HG03108 (cell line): ENCODE measurements around the gene ASAH2.
A peak's percentile ranks its signal among the peaks of the same experiment; 100 is the strongest.
"Not testable (repeated sequence)": the region's sequence is repeated elsewhere in the genome, so short reads cannot be mapped to it uniquely, and the experiment has no call there.

ENCODE experiments used
- ATAC-seq: cut with Tn5 transposase; IDR thresholded peaks from one replicate; pipeline ENCODE4 v1.9.1; 2021; ENCODE audit warnings: moderate library complexity; ENCODE audit not compliant: unreplicated experiment

The ASAH2 gene

DNA sequence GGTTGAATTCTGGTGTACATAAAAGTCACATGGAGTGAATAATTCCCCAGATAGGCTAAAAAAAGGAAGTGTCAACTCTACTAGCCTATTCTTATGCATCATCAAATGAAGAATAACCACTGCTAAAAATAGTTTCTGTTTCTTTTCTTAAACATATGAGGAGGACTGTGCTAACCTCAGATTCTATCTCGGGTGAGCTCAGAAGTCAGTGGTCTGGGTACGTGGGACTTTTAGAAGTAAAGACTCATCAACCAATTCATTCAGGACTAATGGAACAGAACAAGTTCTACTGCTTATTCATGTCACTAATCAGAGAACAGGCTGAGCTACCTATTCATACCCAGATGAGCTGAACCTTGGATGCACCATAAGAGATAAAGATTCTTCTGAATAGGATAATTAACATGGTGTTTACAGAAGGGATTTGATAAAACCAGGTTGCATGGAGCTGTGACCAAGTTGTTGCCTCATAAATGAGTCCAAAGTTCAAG lies 9.5 kb upstream of the ASAH2 start:
- ATAC-seq, result peak; percentile 99

DNA sequence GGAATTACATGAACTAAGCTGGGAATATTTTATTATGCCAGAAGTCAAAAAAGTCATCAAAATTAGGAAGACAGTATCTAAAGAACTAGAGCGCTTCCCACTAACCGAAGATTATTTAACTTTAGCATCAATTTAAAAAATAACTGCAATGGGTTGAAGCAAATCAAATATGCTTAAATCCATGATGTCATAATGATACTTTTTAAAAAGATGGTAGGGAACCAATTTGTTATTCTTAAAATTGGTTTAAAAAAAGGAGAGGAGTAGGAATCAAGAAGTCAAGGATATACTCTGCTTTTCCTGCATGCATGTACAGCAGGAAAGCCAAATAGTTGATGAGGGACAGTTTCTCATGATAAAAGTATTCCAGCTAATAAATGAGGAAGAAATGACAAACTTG lies 3.2 kb upstream of the ASAH2 start:
- no peak for ATAC-seq

DNA sequence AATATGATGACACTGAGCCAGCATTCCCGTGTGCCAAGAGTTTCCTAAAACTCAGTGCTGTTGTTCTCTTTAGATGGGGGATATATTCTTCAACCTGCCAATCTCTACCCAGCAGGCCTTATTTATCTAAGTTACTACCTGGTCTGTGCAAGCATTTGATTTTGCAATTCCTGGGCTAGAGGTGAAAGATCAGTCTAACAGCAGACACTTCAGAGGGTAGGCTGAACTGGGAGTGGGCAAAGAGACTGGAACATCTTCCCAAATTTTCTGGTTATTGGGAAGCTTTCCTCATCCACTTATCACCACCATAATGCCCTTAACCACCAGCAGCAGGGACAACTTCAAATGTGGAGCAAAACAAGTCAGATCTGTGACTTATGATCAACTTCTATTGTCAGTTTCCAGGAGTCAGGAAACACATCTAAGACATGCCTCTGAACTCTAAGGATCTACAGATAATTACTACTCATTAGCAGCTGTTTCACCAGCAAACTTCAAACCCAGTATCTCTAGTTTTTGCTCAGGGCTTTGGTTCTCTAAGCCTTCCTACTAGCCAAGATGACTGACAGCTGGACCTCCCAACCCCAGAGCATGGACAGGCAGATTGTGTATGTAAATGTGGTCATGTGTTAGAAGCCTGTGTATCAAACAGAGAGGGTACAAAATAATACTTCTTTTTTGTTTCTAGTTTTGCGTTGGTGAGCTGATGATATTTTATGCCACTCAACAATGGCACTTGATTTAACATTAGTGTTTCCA lies 1.0 kb downstream of the ASAH2 start:
- ATAC-seq, result no peak

DNA sequence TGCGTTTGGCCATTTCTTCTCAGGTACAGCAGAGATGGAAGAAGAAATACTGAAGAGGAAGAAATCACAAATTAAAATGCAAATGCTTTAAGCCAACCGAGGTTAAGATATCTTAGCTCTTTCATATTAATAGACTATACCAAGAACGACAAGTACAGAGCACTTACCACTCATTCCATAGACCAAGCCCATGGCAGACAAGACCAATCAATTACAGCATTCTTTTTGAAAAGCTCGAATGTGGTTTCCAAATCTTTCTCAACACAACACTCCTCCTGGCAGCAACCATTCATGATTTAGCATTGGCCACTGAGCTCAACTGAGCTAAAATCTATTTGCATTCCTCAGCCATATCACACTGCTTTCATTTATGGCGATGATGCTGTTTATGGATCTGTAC lies 2.7 kb downstream of the ASAH2 start:
- ATAC-seq, result no peak

DNA sequence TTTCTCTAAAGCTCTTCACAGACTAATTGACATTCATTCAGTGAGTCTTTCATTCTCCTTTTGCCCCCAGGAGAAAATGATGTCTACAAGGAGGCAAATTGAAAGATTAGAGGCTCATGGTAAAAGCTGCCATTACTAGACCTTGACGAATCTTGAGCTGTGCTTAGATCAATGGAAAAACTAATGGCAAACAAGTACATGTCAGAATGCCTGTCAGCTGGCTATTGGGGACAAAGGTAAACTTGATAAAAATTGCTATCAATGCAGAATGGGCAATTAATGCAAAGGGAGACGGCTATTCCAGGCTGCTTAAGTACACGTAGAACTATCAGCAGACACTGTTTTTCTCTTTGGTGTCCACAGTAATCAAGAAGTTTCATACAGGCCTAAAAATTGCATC lies 3.3 kb downstream of the ASAH2 start:
- no peak for ATAC-seq

DNA sequence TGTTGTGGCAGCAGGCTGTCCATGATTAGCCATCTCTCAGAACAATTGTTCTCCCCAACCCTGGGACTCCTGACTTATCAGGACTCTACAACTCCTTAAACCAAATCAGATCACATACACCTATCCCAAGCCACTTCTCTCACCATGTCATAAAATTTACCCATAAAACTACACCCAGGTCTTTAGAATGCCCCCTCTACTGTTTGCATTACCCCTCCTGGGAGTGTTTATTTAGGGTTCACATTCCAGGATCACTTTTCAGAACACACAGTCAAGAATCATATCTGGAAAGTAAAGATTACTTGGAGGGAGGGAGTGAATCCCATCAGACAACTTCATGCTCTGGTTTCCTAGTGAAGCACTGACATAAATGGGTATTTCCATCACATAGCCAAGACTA lies 7.1 kb downstream of the ASAH2 start:
- ATAC-seq, result no peak

DNA sequence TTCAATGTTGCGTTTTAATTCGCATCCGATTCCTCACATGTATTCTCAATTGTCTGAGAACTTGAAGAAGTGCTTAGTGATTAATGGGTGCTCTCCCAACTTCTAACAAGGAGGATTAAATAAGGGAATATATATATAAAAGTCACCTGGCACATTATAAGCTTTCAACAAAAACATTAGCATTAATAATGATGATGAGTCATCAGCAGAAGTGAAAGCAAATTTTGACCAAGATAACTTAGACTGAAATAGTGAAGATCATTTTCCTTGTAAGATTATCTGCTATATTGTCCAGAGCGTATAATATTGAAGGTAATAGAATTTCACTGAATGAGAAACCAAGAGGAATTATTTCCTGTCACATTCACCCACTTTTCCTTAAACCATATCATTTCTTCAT lies 8.5 kb downstream of the ASAH2 start:
- no peak for ATAC-seq

DNA sequence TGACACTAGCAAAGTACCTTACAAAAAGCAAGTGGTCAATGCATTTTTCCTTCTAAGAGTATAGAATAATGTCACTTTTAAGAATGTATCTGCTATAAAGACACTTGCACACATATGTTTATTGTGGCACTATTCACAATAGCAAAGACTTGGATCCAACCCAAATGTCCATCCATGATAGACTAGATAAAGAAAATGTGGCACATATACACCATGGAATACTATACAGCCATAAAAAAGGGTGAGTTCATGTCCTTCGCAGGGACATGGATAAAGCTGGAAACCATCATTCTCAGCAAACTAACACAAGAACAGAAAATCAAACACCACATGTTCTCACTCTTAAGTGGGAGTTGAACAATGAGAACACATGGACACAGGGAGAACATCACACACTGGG lies 9.8 kb downstream of the ASAH2 start:
- ATAC-seq, result not testable (repeated sequence)

DNA sequence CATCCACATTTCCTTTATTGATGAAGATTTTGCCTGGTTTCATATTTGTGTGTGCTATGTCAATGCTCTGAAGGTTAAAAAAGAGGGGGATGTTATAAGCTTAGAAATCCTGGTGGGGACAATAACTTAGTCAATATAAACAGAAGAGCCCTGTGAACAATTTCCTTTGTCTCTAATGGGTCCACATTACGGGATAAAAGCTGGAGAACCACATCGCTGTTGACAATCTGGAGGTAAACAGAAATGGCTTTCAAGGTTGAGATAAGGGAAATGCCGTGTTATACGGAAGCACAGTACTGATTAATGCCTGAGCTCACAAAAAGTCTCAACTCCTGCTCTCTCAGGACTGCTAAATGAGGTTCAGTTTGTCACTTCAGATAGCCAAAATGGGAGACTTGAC lies 16.8 kb downstream of the ASAH2 start:
- no peak for ATAC-seq

DNA sequence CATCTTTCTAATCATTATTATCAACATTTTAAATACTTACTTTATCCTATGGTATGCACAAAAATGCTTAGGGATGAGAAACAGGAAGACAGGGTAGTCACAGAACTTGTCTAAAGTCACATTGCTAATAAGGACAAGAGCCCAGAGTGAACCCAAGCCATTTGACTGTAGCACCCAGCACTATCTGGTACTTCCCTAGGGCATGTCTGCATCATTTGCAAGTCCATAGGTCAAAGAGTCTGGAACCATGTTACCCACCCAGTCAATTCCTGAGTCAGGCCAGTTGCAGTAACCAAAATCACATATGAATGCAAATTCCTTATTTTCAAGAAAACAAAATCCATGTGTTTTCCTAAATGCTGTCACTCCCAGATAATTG lies 19.1 kb downstream of the ASAH2 start:
- no peak for ATAC-seq

DNA sequence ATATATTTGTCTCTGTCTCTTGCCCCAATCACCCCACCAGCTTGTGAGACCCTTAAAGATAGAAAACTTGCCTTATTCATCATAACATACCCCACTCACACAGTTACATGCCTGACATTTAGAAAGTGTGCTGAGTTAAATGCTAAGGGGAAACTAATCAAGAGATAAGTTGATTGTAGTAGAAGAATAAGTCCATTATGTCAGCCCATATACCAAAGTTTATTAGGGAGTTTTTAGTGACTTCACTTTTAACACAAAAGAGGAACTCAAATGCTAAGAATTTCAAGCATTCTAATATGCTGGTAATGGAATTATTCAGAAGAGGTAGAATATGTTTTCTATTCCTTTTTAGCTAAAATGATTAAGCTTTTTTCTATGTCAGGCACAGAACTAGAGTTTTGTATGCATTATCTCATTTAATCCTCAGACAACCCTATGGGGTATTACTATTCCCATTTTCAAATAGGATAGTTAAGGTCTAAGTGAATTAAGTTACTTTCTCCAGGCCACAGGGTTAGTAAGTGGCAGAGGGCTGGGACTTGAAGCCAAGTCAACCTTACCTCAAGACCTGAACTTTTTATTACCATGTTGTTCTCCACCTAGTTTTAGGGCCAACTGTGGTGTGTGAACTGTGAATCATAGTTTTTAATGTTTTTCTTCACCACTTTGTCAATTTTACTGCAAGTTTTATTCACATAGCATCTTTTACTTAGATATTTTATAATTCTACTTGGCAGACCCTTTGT lies 19.6 kb downstream of the ASAH2 start:
- no peak for ATAC-seq

DNA sequence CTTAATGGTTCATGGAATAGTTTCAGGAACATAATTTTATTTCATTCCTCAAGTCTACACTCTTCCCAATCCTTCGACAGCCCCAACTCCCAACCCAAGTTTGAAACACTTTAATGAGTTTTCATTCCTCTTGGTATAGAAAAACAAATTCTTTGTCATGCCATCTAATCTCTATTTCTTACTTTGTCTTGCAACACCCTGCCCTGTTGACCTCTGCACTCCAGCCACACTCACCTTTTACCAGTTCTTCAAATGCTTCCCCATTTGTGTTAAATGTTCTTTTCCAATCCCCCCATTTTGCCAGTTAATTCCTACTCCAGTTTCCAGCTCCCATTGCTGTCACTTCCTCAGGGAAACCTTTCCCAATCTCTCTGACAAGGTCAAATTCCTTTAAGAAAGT lies 21.9 kb downstream of the ASAH2 start:
- no peak for ATAC-seq

DNA sequence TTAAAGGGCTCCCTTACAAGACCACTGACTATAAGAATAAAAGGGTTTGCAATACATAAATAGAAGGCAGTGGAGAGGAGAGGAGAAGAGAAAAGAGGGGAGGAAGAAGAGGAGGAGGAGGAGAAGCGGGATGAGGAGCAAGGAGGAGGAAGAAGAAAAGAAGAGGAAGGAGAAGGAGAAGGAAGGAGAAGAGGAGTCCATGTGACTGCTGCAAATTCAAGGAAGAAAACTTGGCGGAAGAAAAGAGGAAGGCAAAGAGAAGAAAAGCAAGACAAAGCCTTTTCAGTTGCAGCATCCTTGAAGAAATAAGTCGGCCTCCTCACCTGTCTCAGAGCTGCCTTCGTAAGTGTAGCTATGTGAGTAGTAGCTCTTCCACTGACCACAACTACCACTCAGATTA lies 22.6 kb downstream of the ASAH2 start:
- ATAC-seq, result no peak

DNA sequence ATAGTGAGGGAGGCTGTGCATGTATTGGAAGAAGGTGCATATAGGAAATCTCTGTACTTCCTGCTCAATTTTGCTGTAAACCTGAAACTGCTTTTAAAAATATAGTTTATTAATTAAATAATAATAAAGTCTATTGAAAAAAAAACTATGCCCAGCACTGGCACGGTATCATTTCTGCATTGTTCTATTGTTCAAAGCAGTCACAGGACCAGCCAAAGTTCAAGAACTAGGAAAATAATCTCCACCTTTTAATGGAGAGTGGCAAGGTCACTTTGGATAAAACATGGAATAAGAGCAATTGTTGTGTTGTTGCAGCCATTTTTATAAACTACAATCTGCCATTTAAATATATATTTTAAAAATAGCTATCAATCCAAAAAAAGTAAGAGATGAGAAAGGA lies 24.7 kb downstream of the ASAH2 start:
- no peak for ATAC-seq

DNA sequence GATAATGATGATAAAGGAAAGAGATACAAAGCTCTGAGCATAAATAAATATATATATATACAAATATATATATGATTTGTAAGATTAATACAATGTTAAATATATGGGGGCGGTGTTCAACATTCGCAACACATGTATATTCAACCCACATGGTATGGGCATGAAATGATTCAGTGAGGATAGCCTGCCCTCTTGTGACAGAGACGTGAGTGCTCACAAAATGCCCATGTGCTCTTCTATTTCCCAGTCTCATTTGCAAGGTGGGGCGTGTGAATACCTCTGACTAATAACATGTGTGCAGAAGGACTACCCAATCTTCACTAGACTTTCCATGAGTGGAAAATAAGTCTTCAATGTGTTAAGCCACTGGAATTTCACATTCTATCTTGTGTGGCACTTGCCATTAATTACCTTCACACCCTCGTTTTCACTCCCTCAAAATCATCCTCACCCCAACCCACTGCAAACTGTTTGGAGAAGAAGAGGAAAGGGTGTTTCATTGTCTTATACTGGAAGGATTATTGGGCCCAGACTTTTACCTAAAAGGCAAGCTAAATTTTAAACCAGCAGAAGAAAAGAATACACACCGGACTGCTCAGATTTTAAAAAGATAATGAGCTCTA lies 26.9 kb downstream of the ASAH2 start:
- peak; percentile 86 for ATAC-seq

DNA sequence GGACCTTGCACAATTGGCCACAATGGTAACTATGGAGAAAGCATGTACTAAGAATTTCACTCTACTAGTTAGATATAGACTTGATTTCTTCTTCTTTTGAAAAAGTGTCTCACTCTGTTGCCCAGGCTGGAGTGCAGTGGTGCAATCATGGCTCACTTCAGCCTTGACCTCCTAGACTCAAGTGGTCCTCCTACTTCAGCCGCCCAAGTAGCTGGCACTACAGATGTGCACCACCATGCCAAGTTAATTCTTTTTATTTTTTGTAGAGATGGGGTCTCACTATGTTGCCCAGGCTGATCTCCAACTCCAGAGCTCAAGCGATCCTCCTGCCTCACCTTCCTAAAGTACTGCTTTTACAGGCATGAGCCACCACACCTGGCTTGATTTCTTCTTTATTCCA lies 29.1 kb downstream of the ASAH2 start:
- ATAC-seq, result no peak

DNA sequence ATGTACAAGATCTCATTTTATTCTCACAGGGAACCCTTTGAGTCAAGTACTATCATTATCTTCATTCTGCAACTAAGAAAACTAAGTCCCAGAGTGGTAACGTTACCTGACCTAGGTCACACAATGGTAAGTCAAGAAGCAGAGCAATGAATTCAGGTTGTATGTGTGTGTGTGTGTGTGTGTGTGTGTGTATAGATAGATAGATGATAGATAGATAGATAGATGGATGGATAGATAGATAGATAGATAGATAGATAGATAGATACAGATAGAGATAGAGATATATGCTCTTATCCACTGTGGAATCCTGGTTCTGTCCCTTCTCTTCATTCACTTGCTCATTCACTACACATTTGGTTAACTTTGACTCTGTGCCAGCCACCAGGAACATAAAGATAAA lies 29.8 kb downstream of the ASAH2 start:
- ATAC-seq, result no peak

DNA sequence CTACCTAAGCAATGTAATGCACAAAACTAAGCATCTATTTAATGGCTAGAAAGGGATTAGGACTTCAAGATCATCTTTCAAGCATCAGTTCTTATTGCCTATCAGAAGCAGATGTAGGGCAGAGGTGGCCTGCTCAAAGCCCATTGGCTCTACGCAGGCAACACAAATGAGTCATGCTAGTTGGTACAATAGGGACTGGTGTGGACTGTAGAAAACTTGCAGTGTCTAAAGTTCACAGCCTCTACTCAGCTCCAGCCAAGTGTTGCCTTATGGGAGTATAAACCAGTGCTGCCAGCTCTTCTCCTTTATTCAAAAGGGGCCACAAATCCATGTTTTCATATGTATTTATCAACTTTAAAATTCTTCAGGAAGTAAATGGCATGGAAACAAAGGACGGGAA lies 31.7 kb downstream of the ASAH2 start:
- ATAC-seq, result no peak

DNA sequence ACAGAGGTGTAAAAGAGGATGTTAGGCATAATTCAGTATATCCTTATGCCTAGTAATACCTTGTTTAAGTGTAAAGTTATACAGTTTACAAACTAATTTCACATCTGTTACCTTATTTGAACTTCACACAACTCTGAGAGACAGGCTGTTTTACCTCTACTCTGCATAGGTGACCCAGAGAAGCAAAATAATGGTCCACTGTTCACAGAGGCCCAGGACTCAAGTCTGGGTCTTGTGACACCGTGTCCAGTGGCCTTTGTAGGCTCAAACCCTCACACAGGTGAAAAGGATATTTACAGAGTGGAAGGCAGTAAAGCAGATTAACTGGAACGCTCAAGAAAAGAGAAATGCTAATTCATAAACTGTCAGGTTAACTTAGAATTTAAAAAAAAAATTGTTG lies 32.1 kb downstream of the ASAH2 start:
- no peak for ATAC-seq

DNA sequence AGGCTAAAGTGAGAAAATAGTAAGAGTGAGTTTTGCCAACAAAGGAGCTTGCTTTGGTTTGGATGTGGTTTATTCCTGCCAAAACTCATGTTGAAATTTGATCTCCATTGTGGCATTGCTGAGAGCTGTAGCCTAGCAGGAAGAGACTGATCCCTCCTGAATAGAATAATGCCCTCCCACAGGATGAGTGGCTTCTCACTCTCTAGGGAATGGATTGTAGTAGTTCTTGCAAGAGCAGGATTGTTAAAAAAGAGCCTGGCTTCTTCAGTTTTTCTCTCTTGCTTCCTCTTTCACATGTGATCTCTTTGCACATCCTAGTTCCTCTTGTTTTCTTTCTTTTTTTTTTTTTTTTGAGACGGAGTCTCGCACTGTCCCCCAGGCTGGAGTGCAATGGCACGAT lies 34.4 kb downstream of the ASAH2 start:
- ATAC-seq, result no peak

DNA sequence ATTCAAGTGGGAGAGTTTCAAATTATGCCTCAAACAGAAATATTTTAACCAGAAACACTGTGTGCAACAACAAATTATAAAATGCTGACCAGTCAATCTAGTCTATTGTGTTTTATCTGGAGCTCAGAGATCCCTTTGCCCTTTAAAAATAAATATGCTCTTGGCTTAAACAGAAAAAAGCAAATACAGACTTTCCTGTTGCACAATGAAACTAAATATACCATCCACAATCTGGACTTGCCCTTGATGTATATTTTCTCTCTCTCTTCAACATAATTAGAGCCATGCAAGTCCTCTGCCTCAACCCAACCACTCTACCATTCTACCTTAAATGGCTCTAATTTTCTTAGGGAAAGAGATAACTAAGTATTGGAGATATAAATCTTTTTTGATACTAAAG lies 34.9 kb downstream of the ASAH2 start:
- no peak for ATAC-seq

DNA sequence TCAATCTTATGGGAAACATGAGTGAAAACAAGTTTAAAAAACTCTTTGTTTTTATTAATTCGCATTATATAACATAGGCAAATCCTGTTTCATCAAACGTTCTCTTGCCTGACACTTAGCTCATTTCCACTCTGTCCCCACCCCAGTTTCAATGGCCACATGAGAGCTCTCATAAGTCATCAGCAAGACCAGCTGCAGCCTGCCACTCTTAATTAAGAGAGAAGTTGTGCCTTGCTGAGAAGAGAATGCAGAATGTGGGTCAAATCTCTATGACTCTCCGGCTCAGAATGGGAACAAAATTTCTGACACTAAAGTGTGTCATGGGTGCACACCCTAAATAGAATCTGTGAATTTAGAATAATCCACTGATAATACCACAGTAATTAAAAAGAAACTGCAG lies 39.6 kb downstream of the ASAH2 start:
- ATAC-seq, result no peak
